CD14-positive monocyte (primary cell): ENCODE measurements around the gene IGFALS. TPM values are rescaled to one million over a fixed set of nuclear protein-coding genes. Genes with fewer than 3 reads are reported as not detected.

Experiments used
- DNase-seq, 3 donors: peaks; one replicate each; pipeline ENCODE4 v3.0.0-alpha.2; 2011 to 2022
- H2AFZ ChIP-seq: 2 replicates; pipeline ENCODE4 v1.6.0; 2012; ENCODE audit warnings: mild to moderate bottlenecking, low read depth, low read length, inconsistent platforms; ENCODE audit not compliant: insufficient read depth, poor library complexity, severe bottlenecking
- H3K27ac ChIP-seq, 2 donors: 1 replicate in 1 of 2; 2 replicates in 1 of 2; pipeline ENCODE4 v1.5.1; 2012 to 2013; ENCODE audit warnings: low read length in 2 of 2, control low read depth in 1 of 2, inconsistent platforms in 1 of 2, low read depth in 1 of 2, mild to moderate bottlenecking in 1 of 2
- H3K27me3 ChIP-seq, 2 donors: one replicate each; pipeline versions ENCODE4 v1.6.0 to v1.6.1; 2011 to 2013; ENCODE audit warnings: low read length in 2 of 2; ENCODE audit not compliant: control insufficient read depth in 2 of 2, insufficient read depth in 2 of 2
- H3K36me3 ChIP-seq, 2 donors: replicated peaks in 1 of 2; 1 replicate in 1 of 2; 2 replicates in 1 of 2; pipeline versions ENCODE4 v1.5.1 to v1.6.1; 2012 to 2013; ENCODE audit warnings: low read length in 2 of 2, control low read depth in 1 of 2, inconsistent platforms in 1 of 2, mild to moderate bottlenecking in 1 of 2; ENCODE audit not compliant: insufficient read depth in 2 of 2, control insufficient read depth in 1 of 2
- H3K4me1 ChIP-seq, 2 donors: 1 replicate in 1 of 2; 2 replicates in 1 of 2; pipeline versions ENCODE4 v1.5.1 to v1.6.1; 2012 to 2013; ENCODE audit warnings: low read length in 2 of 2, control low read depth in 1 of 2, inconsistent platforms in 1 of 2, mild to moderate bottlenecking in 1 of 2, moderate library complexity in 1 of 2; ENCODE audit not compliant: insufficient read depth in 2 of 2, control insufficient read depth in 1 of 2
- H3K4me2 ChIP-seq: replicated peaks from 2 replicates; pipeline ENCODE3; 2012; ENCODE audit warnings: low read length, moderate library complexity, mild to moderate bottlenecking; ENCODE audit not compliant: poor library complexity, severe bottlenecking; ENCODE audit errors: extremely low read depth
- H3K4me3 ChIP-seq, 3 experiments: fragments of 200-600 bp in 1 of 3; sonication (generic) in 1 of 3; replicated peaks in 1 of 3; 1 replicate in 2 of 3; 2 replicates in 1 of 3; pipeline ENCODE4 v1.5.1; 2011 to 2013; ENCODE audit warnings: low read length in 3 of 3, mild to moderate bottlenecking in 3 of 3, control low read depth in 2 of 3, low read depth in 2 of 3, inconsistent platforms in 1 of 3, moderate library complexity in 1 of 3
- H3K79me2 ChIP-seq: 2 replicates; pipeline ENCODE4 v1.6.0; 2012; ENCODE audit warnings: mild to moderate bottlenecking, control low read depth, inconsistent platforms, low read length, moderate library complexity; ENCODE audit not compliant: insufficient read depth
- H3K9ac ChIP-seq: 2 replicates; pipeline ENCODE4 v1.6.0; 2017; ENCODE audit warnings: low read length, mild to moderate bottlenecking; ENCODE audit not compliant: insufficient read depth, poor library complexity, severe bottlenecking
- H3K9me3 ChIP-seq, 2 donors: replicated peaks in 1 of 2; 1 replicate in 1 of 2; 2 replicates in 1 of 2; pipeline versions ENCODE4 v1.5.1 to v1.6.1; 2012 to 2013; ENCODE audit warnings: low read length in 2 of 2, control low read depth in 1 of 2; ENCODE audit not compliant: control insufficient read depth in 1 of 2, insufficient read depth in 1 of 2
- H4K20me1 ChIP-seq: 2 replicates; pipeline ENCODE4 v1.6.0; 2012; ENCODE audit warnings: mild to moderate bottlenecking, low read length, control low read depth, moderate library complexity; ENCODE audit not compliant: insufficient read depth
- H3K27ac Mint-ChIP-seq, 7 donors: one replicate each; pipeline ENCODE4 v1.8.0; 2020; ENCODE audit warnings: mild to moderate bottlenecking in 7 of 7, mixed read lengths in 7 of 7, moderate library complexity in 6 of 7, inconsistent platforms in 2 of 7
- H3K27me3 Mint-ChIP-seq, 3 donors: one replicate each; pipeline ENCODE4 v1.8.0; 2021 to 2022; ENCODE audit warnings: low read depth in 3 of 3, mild to moderate bottlenecking in 3 of 3, mixed read lengths in 3 of 3, moderate library complexity in 3 of 3, inconsistent platforms in 1 of 3
- H3K36me3 Mint-ChIP-seq, 2 donors: one replicate each; pipeline ENCODE4 v1.8.0; 2020; ENCODE audit warnings: mixed read lengths in 2 of 2, inconsistent platforms in 1 of 2, mild to moderate bottlenecking in 1 of 2
- H3K4me1 Mint-ChIP-seq: one replicate; pipeline ENCODE4 v1.8.0; 2020; ENCODE audit warnings: mild to moderate bottlenecking, mixed read lengths
- H3K4me3 Mint-ChIP-seq, 2 donors: one replicate each; pipeline ENCODE4 v1.8.0; 2020; ENCODE audit warnings: mild to moderate bottlenecking in 2 of 2, mixed read lengths in 2 of 2, moderate library complexity in 1 of 2
- H3K9me3 Mint-ChIP-seq, 7 donors: one replicate each; pipeline ENCODE4 v1.8.0; 2020 to 2022; ENCODE audit warnings: mixed read lengths in 7 of 7, mild to moderate bottlenecking in 6 of 7, moderate library complexity in 6 of 7, inconsistent platforms in 2 of 7
- whole genome bisulfite sequencing: methylation state at CpG from one replicate; pipeline ENCODE4 v1.1.5; 2013; ENCODE audit warnings: missing lambda C conversion rate; ENCODE audit not compliant: insufficient coverage; 5-methylcytosine and 5-hydroxymethylcytosine counted together
- intact Hi-C, 2 donors: fragments of 100-400 bp; cut with micrococcal nuclease; formaldehyde crosslinking; loops; one replicate each; pipeline versions ENCODE4 v1.15.0 to v1.15.1; 2023
- polyA plus RNA-seq, 3 donors: library from polyadenylated mRNA; depleted of rRNA in 1 of 3; unstranded in 2 of 3; stranded (reverse) in 1 of 3; fragments of 300-500 nt in 2 of 3; fragments of >200 nt in 1 of 3; fragmentation: Illumina TruSeq in 2 of 3; gene quantifications; 1 replicate in 2 of 3; 2 replicates in 1 of 3; pipeline ENCODE4 v1.2.3, GENCODE V29; 2012 to 2021
- TF ChIP-seq, protein P1 (sequence below): fragments of 200-600 bp; IDR thresholded peaks from one replicate; pipeline ENCODE4 v1.8.0; 2022; ENCODE audit warnings: antibody characterized with exemption, mild to moderate bottlenecking

Gene IGFALS
- polyA plus RNA-seq, 3 donors = 0.07 TPM; not detected in 2

DNA sequence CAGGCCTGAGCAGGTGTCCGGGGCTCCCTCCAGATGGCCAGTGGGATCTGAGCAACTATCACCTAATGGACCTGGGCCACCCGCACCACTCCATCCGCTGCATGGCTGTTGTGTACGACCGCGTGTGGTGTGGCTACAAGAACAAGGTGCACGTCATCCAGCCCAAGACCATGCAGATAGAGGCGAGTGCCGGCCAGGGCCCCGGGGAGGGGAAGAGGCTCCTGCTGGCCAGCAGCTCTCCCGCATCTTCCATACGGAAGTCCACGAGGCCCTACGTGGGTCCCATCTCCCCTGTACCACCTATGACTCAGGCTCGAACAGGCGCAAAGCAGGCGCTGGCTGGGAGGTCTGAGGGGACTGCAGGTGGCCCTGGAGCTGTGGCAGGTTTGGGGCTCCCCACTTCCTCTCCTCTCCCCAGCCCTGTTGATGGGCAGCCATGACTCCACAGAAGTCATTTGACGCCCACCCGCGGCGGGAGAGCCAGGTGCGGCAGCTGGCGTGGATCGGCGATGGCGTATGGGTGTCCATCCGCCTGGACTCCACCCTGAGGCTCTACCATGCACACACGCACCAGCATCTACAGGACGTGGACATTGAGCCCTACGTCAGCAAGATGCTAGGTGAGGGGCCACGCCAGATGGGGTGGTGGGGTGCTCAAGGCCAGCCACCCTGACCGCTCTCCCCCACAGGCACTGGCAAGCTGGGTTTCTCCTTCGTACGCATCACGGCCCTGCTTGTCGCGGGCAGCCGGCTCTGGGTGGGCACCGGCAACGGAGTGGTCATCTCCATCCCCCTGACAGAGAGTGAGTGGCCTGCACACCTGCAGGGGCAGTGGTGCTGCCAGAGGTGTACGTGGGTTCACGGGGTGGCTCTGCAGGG lies 26.1 kb downstream of the IGFALS start:
- H3K27me3 ChIP-seq = no peaks in the 10 kb centered on the region
- Mint-ChIP-seq H3K36me3 (peaks cover 32 to 57% of the 10 kb centered on the region in 2 donors), H3K27ac (no peak overlapping the region), H3K27me3 (peaks cover 0 to 1% (median 0%) of the 10 kb centered on the region in 3 donors), H3K9me3 (peaks cover 0 to 2% (median 0%) of the 10 kb centered on the region in 7 donors), H3K4me3 (no peak overlapping the region), H3K4me1 (peaks cover 16% of the 10 kb centered on the region)
- H3K79me2 ChIP-seq = peaks cover 14% of the 10 kb centered on the region
- peaks cover 16 to 21% of the 10 kb centered on the region in 2 donors for H3K4me1 ChIP-seq
- intact Hi-C loops = no loop called here
- H3K9ac ChIP-seq = no peak overlapping the region
- DNase-seq = no peak
- H3K27ac ChIP-seq = no peak overlapping the region
- H3K4me2 ChIP-seq = no peak overlapping the region
- TF ChIP-seq, protein P1, sequence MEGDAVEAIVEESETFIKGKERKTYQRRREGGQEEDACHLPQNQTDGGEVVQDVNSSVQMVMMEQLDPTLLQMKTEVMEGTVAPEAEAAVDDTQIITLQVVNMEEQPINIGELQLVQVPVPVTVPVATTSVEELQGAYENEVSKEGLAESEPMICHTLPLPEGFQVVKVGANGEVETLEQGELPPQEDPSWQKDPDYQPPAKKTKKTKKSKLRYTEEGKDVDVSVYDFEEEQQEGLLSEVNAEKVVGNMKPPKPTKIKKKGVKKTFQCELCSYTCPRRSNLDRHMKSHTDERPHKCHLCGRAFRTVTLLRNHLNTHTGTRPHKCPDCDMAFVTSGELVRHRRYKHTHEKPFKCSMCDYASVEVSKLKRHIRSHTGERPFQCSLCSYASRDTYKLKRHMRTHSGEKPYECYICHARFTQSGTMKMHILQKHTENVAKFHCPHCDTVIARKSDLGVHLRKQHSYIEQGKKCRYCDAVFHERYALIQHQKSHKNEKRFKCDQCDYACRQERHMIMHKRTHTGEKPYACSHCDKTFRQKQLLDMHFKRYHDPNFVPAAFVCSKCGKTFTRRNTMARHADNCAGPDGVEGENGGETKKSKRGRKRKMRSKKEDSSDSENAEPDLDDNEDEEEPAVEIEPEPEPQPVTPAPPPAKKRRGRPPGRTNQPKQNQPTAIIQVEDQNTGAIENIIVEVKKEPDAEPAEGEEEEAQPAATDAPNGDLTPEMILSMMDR = no peak
- WGBS = 96% methylated on average over 31 of the region's 42 CpGs
- H2AFZ ChIP-seq = no peak overlapping the region
- H4K20me1 ChIP-seq = peaks cover 47% of the 10 kb centered on the region
- no peak overlapping the region for H3K4me3 ChIP-seq
- H3K36me3 ChIP-seq = peaks cover 66% of the 10 kb centered on the region in 2 donors
- no peaks in the 10 kb centered on the region for H3K9me3 ChIP-seq

DNA sequence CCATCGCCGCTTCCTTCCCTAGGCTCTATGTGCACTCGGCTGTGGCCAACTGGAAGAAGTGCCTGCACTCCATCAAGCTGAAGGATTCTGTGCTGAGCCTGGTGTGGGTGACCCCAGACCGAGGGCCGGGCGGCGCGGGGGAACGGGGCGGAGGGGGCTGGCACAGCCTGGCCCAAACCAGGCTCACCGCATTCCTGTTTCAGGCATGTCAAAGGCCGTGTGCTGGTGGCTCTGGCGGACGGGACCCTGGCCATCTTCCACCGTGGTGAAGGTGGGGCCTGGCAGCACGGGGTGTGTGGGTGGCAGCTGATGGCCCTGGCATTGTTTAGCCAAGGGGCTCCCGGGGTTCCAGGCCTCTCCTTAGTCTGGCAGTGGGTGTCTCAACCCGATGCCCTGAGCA lies 26.8 kb downstream of the IGFALS start:
- H3K27me3 ChIP-seq = no peaks in the 10 kb centered on the region
- no peak overlapping the region for H3K27ac ChIP-seq
- no peak overlapping the region for H2AFZ ChIP-seq
- H3K9me3 Mint-ChIP-seq = peaks cover 0 to 2% (median 0%) of the 10 kb centered on the region in 7 donors
- no peak overlapping the region for H3K27ac Mint-ChIP-seq
- TF ChIP-seq, protein P1 = no peak
- intact Hi-C loops = no loop called here
- H3K27me3 Mint-ChIP-seq = peaks cover 0 to 1% (median 0%) of the 10 kb centered on the region in 3 donors
- peaks cover 8% of the 10 kb centered on the region for H3K79me2 ChIP-seq
- H3K36me3 Mint-ChIP-seq = peaks cover 35 to 61% of the 10 kb centered on the region in 2 donors
- H3K9me3 ChIP-seq = no peaks in the 10 kb centered on the region
- WGBS = 95% methylated on average over 18 of the region's 18 CpGs
- no peak for DNase-seq
- H3K4me1 ChIP-seq = peaks cover 10 to 14% of the 10 kb centered on the region in 2 donors
- H3K4me3 ChIP-seq = no peak overlapping the region
- H3K4me2 ChIP-seq = no peak overlapping the region
- H4K20me1 ChIP-seq = peaks cover 40% of the 10 kb centered on the region
- no peak overlapping the region for H3K9ac ChIP-seq
- H3K36me3 ChIP-seq = peaks cover 72% of the 10 kb centered on the region in 2 donors
- H3K4me1 Mint-ChIP-seq = peaks cover 9% of the 10 kb centered on the region
- no peak overlapping the region for H3K4me3 Mint-ChIP-seq
